DMS114 treated with DMSO at 0.1 percent for 48 hours (cell line): Measurements from ENCODE around the gene B9D1.

Experiments
- DNase-seq: peaks from one replicate; lab custom pipeline; 2025; ENCODE audit not compliant: unreplicated experiment; lab: John Stamatoyannopoulos, UW

B9D1 gene, protein sequence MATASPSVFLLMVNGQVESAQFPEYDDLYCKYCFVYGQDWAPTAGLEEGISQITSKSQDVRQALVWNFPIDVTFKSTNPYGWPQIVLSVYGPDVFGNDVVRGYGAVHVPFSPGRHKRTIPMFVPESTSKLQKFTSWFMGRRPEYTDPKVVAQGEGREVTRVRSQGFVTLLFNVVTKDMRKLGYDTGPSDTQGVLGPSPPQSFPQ

DNA sequence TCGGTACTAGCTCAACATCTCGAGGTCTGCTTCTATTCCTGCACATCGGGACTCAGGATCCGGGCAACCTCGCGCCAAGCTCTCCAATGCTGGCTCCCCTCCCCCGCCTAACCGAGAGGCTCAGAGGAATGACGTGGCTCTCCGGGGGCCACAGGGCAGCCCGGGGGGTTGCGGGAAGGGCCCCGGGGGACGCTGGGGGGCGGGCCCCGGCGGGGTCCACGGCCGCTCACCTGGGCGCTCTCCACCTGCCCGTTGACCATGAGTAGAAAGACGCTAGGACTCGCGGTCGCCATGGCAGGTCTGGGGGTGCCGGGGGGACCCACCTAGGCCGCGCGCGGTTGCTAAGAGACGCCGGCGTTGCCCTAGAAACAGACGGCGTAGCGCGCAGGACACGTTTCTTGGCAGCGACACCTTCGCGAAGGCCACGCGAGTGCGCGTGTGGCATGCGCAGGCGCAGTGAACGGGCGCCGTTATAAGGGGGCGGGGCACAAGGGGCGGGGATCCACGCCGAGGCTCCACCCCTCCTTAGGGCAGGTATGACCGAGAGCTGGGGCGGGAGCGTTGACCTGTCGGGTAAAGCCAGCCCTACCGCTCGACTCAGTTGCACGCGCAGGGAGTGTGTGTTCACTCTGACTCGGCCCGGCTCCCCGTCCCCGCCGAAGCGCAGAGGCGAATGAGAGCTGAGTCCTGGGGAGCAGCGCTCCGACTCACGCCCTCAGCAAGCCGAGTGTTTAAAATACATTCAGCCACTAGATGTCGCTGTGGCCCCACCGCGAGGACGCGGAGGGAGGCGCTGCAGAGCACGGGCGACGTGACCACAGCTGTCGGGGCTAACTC, at the start of gene B9D1:
Gene B9D1, minus strand, starts transcription at position 447 of the 837 bp plus-strand sequence. Its CDS starts 154 bp downstream, at position 293.
- DNase-seq, result peak; percentile 37

DNA sequence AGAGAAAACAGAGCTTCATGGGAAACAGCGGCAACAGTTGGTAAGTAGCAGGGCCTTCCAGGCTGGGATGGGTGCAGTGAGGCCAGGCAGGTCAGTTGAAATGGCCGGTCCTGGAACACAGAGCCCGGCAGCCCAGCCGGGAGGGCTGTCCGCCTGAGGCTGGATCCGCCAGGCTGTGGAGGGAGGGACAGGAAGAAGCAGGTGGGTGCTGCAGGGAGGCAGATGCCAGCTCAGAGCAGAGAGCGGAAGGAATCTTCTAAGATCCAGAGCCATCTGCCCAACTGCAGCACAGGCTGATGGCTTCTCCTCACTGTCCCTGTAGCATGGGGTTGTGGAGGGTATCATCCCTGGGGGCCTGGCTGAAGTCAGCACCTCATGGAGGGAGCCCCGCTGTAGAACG, 49.1 kb upstream of the B9D1 start:
- DNase-seq, result no peak

DNA sequence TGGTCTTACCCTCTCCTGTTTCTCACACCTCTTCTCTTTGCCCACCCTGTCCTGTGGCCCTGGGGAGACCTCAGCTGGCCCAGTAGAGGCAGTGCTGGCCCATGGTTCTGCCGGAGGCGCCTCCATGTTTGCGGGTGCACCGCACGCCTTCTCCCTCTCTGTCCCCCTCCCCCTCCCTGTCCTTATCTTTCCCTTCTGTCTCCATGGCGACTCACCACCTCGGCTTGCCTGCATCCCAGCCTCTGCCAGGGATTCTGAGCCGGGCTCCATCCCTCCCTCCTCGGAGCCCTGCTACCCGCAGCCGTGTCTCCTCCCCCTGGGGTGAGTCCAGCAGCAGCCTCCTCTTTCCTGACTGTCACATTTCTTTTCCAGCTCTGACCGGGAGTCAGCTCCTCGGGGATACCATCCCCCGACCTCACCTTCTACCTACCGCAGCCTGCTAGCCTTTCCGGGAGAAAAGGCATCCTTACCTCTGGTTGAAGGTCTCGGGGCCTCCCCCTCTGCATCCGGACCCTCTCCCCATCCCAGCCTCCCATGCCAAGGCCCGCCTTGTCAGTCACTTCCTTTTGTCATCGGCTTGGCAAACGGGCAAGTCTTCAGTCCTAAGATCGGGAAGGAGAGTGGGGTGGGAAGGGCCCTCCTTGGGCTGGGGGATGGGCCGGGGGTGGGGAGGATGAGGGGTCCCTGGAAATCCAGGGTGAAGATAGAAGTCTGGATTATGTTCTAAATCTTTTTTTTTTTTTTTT, 48.5 kb upstream of the B9D1 start, which contains the start of gene RNF112:
Gene RNF112, plus strand, starts transcription at position 358 of the 746 bp plus-strand sequence. Its CDS starts 177 bp downstream, at position 535.
- no peak for DNase-seq

DNA sequence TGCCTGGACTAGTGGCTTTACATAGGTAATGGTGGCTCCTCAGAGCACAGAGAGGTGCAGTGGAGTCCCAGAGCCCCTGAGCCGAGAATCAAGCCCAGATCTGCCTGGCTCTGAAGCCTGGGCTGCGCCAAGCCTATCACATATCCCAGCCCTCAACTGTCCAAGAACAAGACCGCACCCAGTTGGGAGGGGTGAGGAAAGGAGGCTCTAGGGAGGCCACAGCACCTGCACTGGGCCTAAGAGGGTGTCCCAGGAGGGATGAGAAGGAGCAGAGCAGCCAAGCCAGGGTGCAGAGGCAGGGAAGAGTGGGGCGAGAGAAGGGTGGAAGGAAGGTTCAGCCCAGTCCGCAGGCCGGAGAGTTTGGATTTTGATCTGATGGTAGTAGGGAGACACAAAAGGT, 47.6 kb upstream of the B9D1 start:
- no peak for DNase-seq

DNA sequence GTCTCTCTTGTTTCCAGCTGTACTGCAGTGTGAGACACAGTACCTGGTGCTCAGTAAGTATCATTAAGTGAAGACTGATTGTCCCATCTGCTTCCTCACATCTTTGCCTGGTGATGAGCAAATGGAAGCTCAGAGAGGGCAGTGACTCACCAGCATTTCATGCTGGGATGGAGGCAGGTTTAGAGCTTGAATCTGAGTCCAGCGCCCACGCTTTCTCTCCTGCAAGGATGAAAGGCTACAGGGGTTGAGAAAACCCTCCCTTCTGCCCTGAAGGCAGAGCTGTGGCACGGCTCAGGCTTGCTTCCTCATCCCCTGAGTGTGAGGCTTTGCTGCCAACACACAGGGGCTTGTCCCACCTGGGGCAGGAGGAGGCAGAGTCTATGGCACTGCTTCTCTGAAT, 47.0 kb upstream of the B9D1 start:
- no peak for DNase-seq

DNA sequence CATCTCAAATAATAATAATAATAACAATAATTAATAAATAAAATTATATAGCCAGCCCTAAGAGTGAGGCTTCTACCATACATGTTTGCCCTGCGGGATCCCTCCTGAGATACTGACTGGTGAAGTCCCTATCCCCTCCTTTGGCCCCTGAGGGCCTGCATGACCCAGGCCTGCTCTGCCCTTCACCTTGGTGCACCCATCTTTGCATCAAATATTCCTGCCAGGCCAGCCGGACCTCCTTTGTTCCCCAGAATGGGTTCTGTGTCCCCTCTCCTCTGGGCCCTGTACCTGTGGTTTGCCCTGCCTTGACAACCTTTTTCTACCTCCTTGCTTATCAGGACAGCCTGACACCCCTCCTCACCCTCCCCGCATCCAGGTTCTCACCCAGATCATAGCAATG, 46.5 kb upstream of the B9D1 start:
- no peak for DNase-seq

DNA sequence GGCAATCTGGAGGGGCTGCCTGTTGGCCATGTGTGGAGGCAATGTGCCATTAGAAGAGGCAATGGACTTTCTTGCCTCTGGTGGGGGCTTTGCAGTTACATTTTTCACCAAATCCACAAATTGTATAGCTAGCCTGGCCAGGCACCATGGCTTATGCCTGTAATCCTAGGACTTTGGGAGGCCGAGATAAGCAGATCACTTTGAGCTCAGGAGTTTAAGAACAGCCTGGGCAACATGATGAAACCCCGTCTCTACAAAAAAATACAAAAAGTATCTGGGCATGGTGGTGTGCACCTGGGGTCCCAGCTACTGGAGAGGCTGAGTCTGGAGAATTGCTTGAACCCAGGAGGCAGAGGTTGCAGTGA, 45.8 kb upstream of the B9D1 start:
- DNase-seq, result no peak

DNA sequence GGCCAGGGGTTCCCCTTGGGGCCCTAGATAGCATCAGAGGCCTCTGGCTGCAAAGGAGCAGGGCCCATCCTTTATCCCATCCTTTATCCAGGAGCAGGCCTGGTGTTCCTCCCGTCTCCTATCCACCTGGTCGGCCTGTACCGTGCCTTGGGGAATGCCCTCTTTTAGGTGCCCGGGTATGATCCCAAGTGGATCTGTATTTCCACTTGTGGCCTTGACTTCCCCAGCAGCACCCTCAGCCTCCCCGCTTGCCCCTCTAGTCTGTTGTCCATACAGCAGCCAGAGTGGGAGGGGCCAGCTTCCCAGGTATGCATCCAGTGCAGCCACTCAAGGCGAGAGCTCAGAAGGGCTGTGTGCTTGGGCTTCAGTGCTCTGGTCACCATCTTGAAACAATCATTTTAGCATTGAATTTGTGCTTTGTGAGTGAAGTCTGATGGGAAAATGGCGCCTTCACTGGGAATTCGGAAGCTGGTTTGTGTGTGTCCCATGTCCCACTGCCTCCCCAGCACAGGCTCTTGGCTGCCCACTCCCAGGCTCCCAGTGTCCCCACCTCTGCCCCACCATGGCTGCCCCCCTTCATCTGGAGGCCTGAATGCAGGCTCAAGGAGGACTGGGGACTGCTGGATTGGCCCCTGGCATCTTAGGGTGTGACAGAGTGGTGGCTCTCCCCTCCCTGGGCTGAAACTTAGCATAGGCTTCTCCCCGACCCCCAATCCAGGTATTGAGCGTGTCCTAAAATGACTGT, 45.2 kb upstream of the B9D1 start:
- no peak for DNase-seq

DNA sequence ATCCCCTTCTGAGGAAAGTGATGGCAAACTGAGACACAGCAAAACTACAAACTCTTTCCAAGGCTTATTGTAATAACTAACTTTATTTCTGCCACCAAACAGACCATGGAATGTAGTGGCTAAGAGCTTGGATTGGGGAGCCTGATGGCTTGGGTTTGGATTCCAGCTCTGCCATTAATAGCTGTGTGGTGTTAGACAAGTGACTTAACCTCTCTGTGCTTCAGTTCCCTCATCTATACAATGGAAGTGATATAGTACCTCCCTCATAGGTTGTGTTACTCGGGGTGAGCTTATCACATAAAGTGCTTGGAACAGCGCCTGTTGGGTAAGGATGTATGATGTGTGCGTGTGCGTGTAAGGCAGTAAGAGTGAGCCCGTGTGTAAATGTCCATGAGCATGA, 42.6 kb upstream of the B9D1 start:
- no peak for DNase-seq

DNA sequence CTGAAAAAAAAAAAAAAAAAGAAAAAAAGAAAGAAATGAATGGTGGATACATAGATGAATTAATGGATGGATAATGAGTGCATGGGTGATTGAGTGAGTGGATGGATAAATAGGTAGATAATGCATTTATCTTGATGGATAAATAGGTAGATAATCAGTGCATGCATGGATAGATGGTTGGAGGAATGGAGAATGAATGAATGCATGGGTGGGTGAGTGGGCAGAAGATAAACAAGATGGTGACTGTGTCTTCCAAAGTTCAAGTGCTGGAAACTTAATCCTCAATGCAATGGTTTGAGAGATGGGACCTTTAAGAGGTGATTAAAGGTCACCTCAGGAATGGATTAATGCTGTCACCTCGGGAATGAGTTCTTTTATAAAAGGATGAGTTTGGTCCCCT, 41.7 kb upstream of the B9D1 start:
- no peak for DNase-seq

DNA sequence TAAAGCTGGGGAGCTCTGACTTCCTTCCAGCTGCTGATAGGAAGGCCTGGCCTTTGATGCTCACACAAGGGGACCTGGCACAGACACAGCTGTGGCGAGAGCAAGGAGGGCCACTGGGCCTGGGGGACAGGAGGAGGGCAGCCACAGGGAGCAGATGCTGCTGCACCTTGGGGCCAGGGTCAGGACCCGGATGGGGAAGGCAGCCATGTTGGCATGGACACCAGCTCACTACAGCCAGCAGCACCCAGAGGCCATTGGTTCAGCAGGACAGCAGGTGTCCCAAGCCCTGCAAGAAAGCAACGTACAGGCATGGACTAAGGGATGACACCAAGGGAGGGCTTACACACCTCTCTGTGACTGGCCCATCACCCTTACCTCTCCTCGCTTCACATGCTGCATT, 40.5 kb upstream of the B9D1 start:
- DNase-seq, result no peak

DNA sequence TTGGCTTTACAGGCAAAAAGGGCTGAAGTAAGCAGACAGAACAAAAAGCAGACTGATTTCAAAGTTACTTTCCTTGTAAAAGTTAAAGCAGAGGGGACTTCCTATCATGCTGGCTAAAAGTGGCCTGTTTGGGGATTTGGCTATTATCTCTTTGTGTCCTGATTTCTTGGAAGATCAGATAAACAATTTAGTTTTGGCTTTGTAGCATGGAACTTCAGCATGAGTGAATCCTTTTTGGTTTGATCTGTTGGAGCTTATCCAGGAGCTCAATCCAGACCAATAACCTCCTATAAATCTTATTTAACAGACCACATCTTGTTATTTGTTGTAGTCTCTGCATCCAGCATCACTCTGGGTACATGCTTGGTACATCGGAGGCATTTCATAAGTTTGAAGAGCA, 39.6 kb upstream of the B9D1 start:
- DNase-seq, result no peak

DNA sequence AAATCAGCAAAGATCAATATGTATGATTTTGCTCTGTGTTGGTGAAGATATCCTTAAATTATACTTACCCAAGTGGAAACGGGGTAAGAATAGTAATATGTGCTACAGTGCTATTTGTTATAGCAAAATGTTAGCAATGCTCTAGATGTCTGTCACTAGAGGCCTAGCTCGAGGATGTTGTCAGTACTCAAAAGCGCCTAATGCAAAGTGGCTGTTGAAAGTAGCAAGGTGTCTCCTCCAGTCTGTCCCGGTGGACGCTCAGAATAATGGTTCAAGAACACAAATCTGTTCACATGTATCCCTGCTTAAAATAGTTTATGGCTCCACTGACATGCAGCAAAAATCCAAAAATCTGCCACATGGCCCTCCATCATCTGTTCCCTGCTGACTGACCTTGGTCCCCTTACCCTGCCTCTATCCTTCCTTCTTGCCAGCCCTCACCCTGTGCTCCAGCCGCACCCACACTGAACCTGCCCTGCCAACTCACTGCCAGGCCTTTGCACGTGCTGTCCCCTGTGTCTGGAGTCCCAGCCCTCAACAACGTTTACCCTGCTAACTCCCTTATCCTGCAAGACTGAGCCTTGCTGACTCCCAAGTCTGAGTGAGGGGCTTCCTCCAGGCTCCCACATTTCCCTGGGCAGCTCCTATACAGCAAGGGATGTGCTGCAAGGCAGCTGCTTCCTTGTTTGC, 38.9 kb upstream of the B9D1 start:
- no peak for DNase-seq

DNA sequence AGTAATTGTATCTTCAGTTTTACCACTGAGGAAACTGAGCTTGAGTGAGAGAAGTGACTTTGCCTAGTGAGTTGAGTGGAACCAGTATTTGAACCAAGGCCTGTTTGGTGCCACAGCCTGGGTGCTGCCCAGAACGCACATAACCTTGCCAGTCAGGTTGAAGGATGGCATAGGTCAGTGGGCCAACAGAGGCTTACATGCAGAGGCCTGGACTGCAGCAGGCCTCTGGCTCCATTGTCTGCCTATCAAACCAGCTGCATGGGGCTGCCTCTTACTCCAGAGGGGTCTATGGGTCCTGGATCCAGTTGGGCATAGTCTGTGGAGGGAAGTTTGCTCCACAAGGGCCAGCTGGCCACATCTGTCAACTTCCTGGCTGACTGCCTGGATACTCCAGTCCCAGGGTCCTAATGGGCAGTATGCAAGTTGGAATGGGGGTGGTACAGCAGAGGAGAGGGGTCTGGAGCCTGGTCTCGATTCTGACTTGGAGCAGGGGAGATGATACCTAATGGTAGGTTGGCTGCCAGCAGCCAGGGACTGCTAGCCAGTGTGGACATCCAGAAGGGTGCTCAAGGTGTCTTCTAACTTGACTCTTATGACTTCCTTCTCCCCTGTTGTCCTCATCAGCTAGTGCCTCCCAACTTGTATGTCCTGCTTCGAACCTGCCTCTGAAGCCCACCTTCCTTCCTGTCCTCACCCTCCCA, 37.4 kb upstream of the B9D1 start:
- DNase-seq, result no peak

DNA sequence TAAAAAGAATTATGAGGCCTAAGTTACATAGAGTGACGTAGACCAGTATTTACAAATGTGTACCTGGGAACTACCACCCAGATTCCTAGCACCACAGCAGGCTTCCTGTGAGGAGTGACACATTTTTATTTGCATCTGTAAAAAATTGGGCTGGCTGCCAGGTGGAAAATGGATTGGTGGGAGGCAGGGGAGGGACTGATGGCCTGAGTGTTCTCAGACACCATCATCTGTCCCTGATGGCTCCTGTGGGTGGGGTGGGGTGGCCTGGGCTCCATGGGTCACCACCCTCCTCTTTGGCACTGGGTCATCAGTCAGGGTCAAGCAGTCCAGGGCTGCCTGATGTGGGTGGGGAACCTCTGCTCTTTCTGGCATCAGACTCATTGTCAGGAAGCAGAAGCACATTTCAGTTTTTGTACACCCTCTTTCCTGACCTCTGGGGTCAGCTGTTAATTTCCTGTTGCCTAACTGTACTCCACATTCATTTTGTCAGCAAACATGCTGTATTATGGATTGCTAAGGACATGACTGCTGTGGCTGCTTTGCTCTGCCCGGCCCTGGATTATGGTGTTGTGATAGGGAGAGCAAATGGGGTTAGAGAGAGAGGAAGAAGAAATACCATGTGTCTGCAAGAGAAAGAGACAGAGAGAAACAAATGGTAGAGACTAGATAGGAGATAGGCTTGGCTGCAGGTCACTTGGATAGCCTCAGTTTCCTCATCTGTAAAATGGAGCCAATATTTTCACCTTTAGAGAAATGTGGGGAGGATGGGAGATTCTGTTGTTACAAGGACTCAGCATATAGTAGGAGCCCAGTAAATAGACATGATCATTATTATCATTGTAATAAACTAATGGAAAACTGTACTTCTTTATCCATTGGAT, 36.0 kb upstream of the B9D1 start:
- no peak for DNase-seq

DNA sequence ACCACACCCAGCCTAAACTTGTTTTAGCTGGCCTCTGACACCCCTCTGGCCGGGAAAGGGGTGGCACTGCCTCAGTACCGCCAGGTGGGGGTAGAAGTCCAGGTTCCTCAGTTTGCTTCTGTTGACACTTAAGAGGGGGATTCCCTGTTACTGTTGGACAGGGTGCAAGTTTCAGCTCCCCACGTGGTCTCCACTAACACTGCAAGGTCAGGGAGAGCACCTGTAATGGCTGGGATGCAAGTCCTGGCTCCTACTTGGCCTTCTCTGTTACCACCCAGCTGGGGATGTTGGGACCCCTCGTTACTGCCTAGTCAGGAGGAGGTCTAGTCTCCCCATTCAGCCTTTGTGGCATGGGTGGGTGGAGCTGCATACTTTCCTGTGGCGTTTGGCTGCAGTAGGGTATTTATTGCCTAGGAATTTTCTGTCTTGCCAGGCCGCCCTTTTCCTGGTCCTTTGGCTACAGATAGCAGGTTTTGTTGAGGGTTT, 35.1 kb upstream of the B9D1 start:
- no peak for DNase-seq

DNA sequence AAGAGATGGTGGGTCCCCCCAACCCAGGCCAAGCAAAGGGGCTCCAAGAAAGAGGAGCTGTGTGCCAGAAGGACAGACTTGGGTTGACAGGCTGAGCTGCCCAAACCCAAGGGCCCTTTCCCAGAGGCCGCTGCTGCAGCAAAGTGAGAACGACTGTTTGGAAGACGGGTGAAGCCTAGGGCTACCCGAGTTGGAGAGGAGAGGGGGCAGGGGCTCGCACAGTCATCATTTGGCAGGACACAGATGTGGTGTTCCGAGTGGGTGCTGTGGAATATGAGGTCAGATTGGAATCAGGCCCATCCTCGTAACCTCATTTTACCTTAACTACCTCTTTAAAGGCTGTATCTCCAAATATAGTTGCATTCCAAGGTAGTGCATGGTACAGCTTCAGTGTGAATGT, 29.8 kb upstream of the B9D1 start:
- no peak for DNase-seq

DNA sequence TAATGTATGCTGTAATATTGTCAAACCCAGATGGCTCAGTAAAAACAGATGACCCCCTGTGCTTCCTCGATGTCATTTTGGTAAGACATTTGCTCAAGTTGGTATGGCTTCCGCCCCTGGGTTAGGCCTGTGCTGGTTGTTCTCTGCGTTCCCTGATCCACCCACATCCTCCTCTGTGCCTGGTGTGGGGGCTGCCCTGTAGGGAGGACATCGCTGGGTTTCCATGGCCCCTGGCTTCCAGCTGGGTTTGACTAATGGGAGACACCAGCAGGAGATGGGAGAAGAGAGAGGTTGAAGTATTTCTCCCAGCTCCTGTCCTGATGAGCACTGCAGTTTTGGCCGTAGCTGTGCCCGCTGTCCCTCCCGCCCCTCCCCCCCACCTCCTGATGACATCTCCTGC, 28.9 kb upstream of the B9D1 start:
- DNase-seq, result no peak

DNA sequence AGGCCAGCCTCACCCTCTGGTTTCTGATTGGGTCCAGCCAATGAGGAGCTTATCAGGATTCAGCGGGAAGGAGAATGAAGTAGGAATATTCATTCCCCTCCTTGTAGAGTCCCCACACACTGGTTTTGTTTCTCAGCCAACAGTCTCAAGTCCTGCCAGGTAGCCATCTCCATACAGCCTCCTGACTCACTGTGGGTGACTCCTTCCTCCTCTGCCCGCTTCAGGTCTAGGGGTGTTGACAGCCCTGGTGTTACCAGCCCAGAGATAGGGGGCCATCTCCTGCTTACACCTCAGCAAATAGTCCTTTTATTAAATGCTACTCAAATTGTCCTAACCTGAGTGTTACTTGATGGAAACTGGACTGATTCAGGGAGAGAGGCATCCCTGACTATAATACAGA, 28.4 kb upstream of the B9D1 start:
- no peak for DNase-seq
